Calu3 (cell line): ENCODE measurements around the gene NOL4L. TPM values are rescaled to one million over a fixed set of nuclear protein-coding genes. Genes with fewer than 3 reads are reported as not detected.

Experiments
- BruUV-seq: library from RNA; stranded (reverse); fragments of 400-500 nt; replicated peaks from 2 replicates; lab custom pipeline; 2021; lab: Mats Ljungman, UMichigan
- CTCF ChIA-PET: fragments of 300-600 bp; sonication (Branson Sonifier 250); formaldehyde crosslinking; loops from one replicate; lab custom pipeline; 2022; ENCODE audit warnings: antibody characterized with exemption; lab: Charles Lee
- DNase-seq: peaks from one replicate; pipeline ENCODE4 v3.0.0; 2022
- H3K27ac Mint-ChIP-seq: one replicate; pipeline ENCODE4 v1.8.0; 2022; ENCODE audit warnings: mixed read lengths; ENCODE audit not compliant: unreplicated experiment
- H3K27me3 Mint-ChIP-seq: one replicate; pipeline ENCODE4 v1.8.0; 2022; ENCODE audit warnings: mixed read lengths; ENCODE audit not compliant: unreplicated experiment
- H3K36me3 Mint-ChIP-seq: one replicate; pipeline ENCODE4 v1.8.0; 2022; ENCODE audit warnings: mild to moderate bottlenecking, moderate library complexity, mixed read lengths; ENCODE audit not compliant: insufficient read depth, unreplicated experiment
- H3K4me1 Mint-ChIP-seq: one replicate; pipeline ENCODE4 v1.8.0; 2022; ENCODE audit warnings: mild to moderate bottlenecking, low read depth, mixed read lengths; ENCODE audit not compliant: unreplicated experiment
- H3K4me3 Mint-ChIP-seq: one replicate; pipeline ENCODE4 v1.8.0; 2022; ENCODE audit warnings: mild to moderate bottlenecking, low read depth, moderate library complexity, mixed read lengths; ENCODE audit not compliant: unreplicated experiment
- H3K9me3 Mint-ChIP-seq: one replicate; pipeline ENCODE4 v1.8.0; 2022; ENCODE audit warnings: low read depth, mixed read lengths; ENCODE audit not compliant: unreplicated experiment
- intact Hi-C: fragments of 100-400 bp; cut with micrococcal nuclease; formaldehyde crosslinking; loops from one replicate; pipeline ENCODE4 v1.10.0; 2022; ENCODE audit not compliant: unreplicated experiment
- total RNA-seq: library from RNA; stranded (reverse); gene quantifications from 2 replicates; pipeline ENCODE4 v1.2.3, GENCODE V29; 2022
- TF ChIP-seq, protein P1 (sequence below): fragments of 200-600 bp; IDR thresholded peaks from one replicate; pipeline ENCODE4 v1.8.0; 2022; ENCODE audit warnings: antibody characterized with exemption; ENCODE audit not compliant: unreplicated experiment

Gene NOL4L
- total RNA-seq, 1 experiment from 2014 or later: 46.9 TPM

- DNase-seq: no peak
- CTCF ChIA-PET: no interaction called here
- H3K36me3 Mint-ChIP-seq: peaks cover 48% of the 10 kb centered on the region
- no peaks in the 10 kb centered on the region for H3K27me3 Mint-ChIP-seq
- BruUV-seq: no TSS peak
- intact Hi-C loops: no loop called here
- no peaks in the 10 kb centered on the region for H3K4me1 Mint-ChIP-seq
- no peak overlapping the region for H3K27ac Mint-ChIP-seq
- H3K9me3 Mint-ChIP-seq: no peaks in the 10 kb centered on the region
- TF ChIP-seq, protein P1, sequence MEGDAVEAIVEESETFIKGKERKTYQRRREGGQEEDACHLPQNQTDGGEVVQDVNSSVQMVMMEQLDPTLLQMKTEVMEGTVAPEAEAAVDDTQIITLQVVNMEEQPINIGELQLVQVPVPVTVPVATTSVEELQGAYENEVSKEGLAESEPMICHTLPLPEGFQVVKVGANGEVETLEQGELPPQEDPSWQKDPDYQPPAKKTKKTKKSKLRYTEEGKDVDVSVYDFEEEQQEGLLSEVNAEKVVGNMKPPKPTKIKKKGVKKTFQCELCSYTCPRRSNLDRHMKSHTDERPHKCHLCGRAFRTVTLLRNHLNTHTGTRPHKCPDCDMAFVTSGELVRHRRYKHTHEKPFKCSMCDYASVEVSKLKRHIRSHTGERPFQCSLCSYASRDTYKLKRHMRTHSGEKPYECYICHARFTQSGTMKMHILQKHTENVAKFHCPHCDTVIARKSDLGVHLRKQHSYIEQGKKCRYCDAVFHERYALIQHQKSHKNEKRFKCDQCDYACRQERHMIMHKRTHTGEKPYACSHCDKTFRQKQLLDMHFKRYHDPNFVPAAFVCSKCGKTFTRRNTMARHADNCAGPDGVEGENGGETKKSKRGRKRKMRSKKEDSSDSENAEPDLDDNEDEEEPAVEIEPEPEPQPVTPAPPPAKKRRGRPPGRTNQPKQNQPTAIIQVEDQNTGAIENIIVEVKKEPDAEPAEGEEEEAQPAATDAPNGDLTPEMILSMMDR: no peak
- H3K4me3 Mint-ChIP-seq: no peak overlapping the region
Measured at GRCh38 chr20:32434434-32434833, 150.7 kb downstream of the NOL4L start.

GRCh38 chr20:32433311-32434021 lies 151.7 kb downstream of the NOL4L start:
- TF ChIP-seq, protein P1: no peak
- intact Hi-C loops: no loop called here
- CTCF ChIA-PET: no interaction called here
- H3K4me1 Mint-ChIP-seq: no peaks in the 10 kb centered on the region
- H3K4me3 Mint-ChIP-seq: no peak overlapping the region
- H3K27ac Mint-ChIP-seq: no peak overlapping the region
- DNase-seq: no peak
- BruUV-seq: TSS peak; percentile 36
- peaks cover 51% of the 10 kb centered on the region for H3K36me3 Mint-ChIP-seq
- no peaks in the 10 kb centered on the region for H3K27me3 Mint-ChIP-seq
- no peaks in the 10 kb centered on the region for H3K9me3 Mint-ChIP-seq

DNA sequence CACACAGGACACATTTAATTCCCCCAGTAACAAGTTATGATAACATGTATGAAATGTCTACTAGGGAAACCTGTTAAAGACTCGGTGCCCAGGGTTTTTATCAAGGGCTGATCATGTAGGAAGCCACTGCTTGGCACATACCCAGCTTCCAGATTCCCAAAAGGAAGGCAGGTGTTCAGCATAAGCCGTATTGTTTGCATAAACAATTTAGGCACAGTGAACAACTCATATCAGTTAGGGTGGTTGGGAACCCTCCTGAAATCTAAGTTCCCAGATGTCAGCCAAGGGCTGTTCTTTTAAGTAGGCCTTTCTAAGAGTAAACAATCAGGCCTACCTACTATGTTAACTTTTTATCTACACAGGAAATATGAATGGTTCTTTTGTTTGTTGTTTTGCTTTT lies 152.9 kb downstream of the NOL4L start:
- BruUV-seq: no TSS peak
- intact Hi-C loops: no loop called here
- H3K27me3 Mint-ChIP-seq: no peaks in the 10 kb centered on the region
- H3K27ac Mint-ChIP-seq: no peak overlapping the region
- H3K36me3 Mint-ChIP-seq: peaks cover 60% of the 10 kb centered on the region
- H3K9me3 Mint-ChIP-seq: no peaks in the 10 kb centered on the region
- no peaks in the 10 kb centered on the region for H3K4me1 Mint-ChIP-seq
- TF ChIP-seq, protein P1: no peak
- H3K4me3 Mint-ChIP-seq: no peak overlapping the region
- CTCF ChIA-PET: no interaction called here
- no peak for DNase-seq

- no peak for DNase-seq
- CTCF ChIA-PET: no interaction called here
- peaks cover 56% of the 10 kb centered on the region for H3K36me3 Mint-ChIP-seq
- H3K9me3 Mint-ChIP-seq: no peaks in the 10 kb centered on the region
- intact Hi-C loops: no loop called here
- no peak overlapping the region for H3K4me3 Mint-ChIP-seq
- no peaks in the 10 kb centered on the region for H3K4me1 Mint-ChIP-seq
- no peaks in the 10 kb centered on the region for H3K27me3 Mint-ChIP-seq
- TF ChIP-seq, protein P1: no peak
- no peak overlapping the region for H3K27ac Mint-ChIP-seq
- BruUV-seq: no TSS peak
Measured at GRCh38 chr20:32431457-32431856, 153.7 kb downstream of the NOL4L start.
